Upper lobe of right lung (tissue), 1 donor: Measurements from ENCODE around the gene MS4A4E. TPM values are rescaled to one million over a fixed set of nuclear protein-coding genes. Genes with fewer than 3 reads are reported as not detected.
A peak's percentile ranks its signal among the peaks of the same experiment; 100 is the strongest.
"Not testable (repeated sequence)": the region's sequence is repeated elsewhere in the genome, so short reads cannot be mapped to it uniquely, and the experiment has no call there.

Source experiments
- ATAC-seq: fragments of 200-7000 bp; cut with Tn5 transposase; one replicate; pipeline ENCODE4 v1.9.1; 2020; ENCODE audit warnings: mild to moderate bottlenecking, moderate library complexity
- DNase-seq: peaks from one replicate; pipeline ENCODE4 v3.0.0-alpha.2; 2020
- H3K27ac ChIP-seq: fragments of 200-600 bp; one replicate; pipeline ENCODE4 v1.8.0; 2022
- H3K27me3 ChIP-seq: fragments of 200-600 bp; one replicate; pipeline ENCODE4 v1.8.0; 2022; ENCODE audit warnings: mild to moderate bottlenecking
- H3K36me3 ChIP-seq: fragments of 200-600 bp; one replicate; pipeline ENCODE4 v1.8.0; 2022
- H3K4me1 ChIP-seq: fragments of 200-600 bp; one replicate; pipeline ENCODE4 v1.8.0; 2022
- H3K4me3 ChIP-seq: fragments of 200-600 bp; one replicate; pipeline ENCODE4 v1.8.0; 2022; ENCODE audit warnings: mild to moderate bottlenecking
- H3K9me3 ChIP-seq: fragments of 200-600 bp; one replicate; pipeline ENCODE4 v1.8.0; 2022
- CTCF ChIP-seq: fragments of 200-600 bp; IDR thresholded peaks from one replicate; pipeline ENCODE4 v1.8.0; 2022; ENCODE audit warnings: antibody characterized with exemption
- intact Hi-C: fragments of 100-400 bp; cut with DNase I; formaldehyde crosslinking; loops from one replicate; pipeline ENCODE4 v1.11.0; 2022
- long read RNA-seq: library from polyadenylated mRNA; unstranded; transcript quantifications from one replicate; pipeline ENCODE4 v2.0.0, GENCODE V29; 2021
- total RNA-seq: library from RNA; stranded (reverse); fragmentation: NEBNext Ultra II Directional; extraction: Animal tissue kit (Norgen Biotek cat#: 25700); gene quantifications from one replicate; pipeline ENCODE4 v1.2.1, GENCODE V29; 2021
- donor health status: DM: no; HTN: yes; CAD: no; lungs with severe emphysema.

The MS4A4E gene
- total RNA-seq: 3.0 TPM
- long read RNA-seq: 0 reads

GRCh38 chr11:60242740-60243239, at the start of gene MS4A4E:
MS4A4E (minus strand) TSS chr11:60243137; CDS start chr11:60230055, 13,082 bp downstream.
- no peaks in the 10 kb centered on the region for H3K4me1 ChIP-seq
- no peaks in the 10 kb centered on the region for H3K27me3 ChIP-seq
- intact Hi-C loops: no loop called here
- no peaks in the 10 kb centered on the region for H3K9me3 ChIP-seq
- no peak within 1 kb of the TSS for H3K4me3 ChIP-seq
- no peaks in the 10 kb centered on the region for H3K36me3 ChIP-seq
- no peak within 1 kb of the TSS for H3K27ac ChIP-seq
- ATAC-seq: peak; percentile 59
- DNase-seq: no peak
- TF ChIP-seq CTCF: no peak

GRCh38 chr11:60292145-60292544, 49.2 kb upstream of the MS4A4E start:
- intact Hi-C loops: no loop called here
- peak; percentile 71 for ATAC-seq
- no peak for TF ChIP-seq CTCF

GRCh38 chr11:60288531-60288930, 45.6 kb upstream of the MS4A4E start:
- Histone ChIP-seq H3K27ac (no peak overlapping the region), H3K36me3 (no peaks in the 10 kb centered on the region), H3K27me3 (no peaks in the 10 kb centered on the region), H3K9me3 (no peaks in the 10 kb centered on the region), H3K4me1 (no peaks in the 10 kb centered on the region), H3K4me3 (no peak overlapping the region)
- peak; percentile 50 for ATAC-seq
- no peak for DNase-seq
- no peak for TF ChIP-seq CTCF
- intact Hi-C loops: no loop called here

More at GRCh38 chr11:60292145-60292544, 49.2 kb upstream of the MS4A4E start:
- Histone ChIP-seq H3K27me3 (no peaks in the 10 kb centered on the region), H3K36me3 (no peaks in the 10 kb centered on the region), H3K9me3 (no peaks in the 10 kb centered on the region), H3K4me1 (no peaks in the 10 kb centered on the region), H3K4me3 (no peak overlapping the region), H3K27ac (no peak overlapping the region)
- DNase-seq: no peak

- H3K27ac ChIP-seq, DNase-seq, H3K27me3 ChIP-seq, H3K4me1 ChIP-seq, H3K4me3 ChIP-seq, intact Hi-C loops, H3K9me3 ChIP-seq, H3K36me3 ChIP-seq, ATAC-seq: not testable (repeated sequence)
These were observed 42.6 kb upstream of the MS4A4E start for GRCh38 chr11:60285411-60286126.

- DNase-seq (no peak), ATAC-seq (peak; percentile 62)
- Histone ChIP-seq H3K36me3 (no peaks in the 10 kb centered on the region), H3K9me3 (no peaks in the 10 kb centered on the region), H3K27me3 (no peaks in the 10 kb centered on the region), H3K27ac (peak overlapping the region; percentile 74), H3K4me1 (no peaks in the 10 kb centered on the region), H3K4me3 (peak overlapping the region; percentile 5)
- TF ChIP-seq CTCF: no peak
- intact Hi-C loops: no loop called here
These were observed 39.3 kb upstream of the MS4A4E start for GRCh38 chr11:60282286-60282685.

GRCh38 chr11:60281485-60281884, 38.5 kb upstream of the MS4A4E start:
- no peak for DNase-seq
- Histone ChIP-seq H3K9me3 (no peaks in the 10 kb centered on the region), H3K27me3 (no peaks in the 10 kb centered on the region), H3K36me3 (no peaks in the 10 kb centered on the region), H3K4me3 (peak overlapping the region; percentile 25), H3K4me1 (no peaks in the 10 kb centered on the region), H3K27ac (peak overlapping the region; percentile 74)
- intact Hi-C loops: no loop called here
- TF ChIP-seq CTCF: no peak
- peak; percentile 65 for ATAC-seq
